NCI-H748 treated with DMSO at 0.1 percent for 48 hours (cell line): ENCODE data around the gene TGFA.
A peak's percentile ranks its signal among the peaks of the same experiment; 100 is the strongest.

ENCODE experiments used
- DNase-seq: peaks from one replicate; lab custom pipeline; 2025; lab: John Stamatoyannopoulos, UW

TGFA gene

GRCh38 chr2:70553584-70554337, at the start of gene TGFA:
Gene TGFA (minus strand): TSS chr2:70553826. CDS start chr2:70553767, 59 bp downstream.
- peak; percentile 32 for DNase-seq

DNA sequence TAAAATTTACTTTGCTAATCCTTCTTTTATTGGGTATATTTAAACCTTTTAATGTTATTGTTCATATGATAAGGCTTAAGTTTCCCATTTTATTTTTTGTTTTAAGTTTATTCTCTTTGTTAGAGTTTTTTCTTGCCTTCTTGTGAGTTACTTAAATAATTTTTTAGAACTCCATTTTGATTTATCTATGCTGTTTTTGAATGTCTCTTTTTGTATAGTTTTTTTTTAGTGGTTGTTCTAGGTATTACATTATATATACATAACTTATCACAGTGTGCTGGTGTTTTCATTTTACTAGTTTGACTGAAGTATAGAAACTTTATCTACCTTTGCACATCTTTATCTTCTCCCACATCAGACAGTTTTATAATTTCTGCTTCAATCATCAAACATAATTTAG, 49.4 kb upstream of the TGFA start:
- DNase-seq = no peak

DNA sequence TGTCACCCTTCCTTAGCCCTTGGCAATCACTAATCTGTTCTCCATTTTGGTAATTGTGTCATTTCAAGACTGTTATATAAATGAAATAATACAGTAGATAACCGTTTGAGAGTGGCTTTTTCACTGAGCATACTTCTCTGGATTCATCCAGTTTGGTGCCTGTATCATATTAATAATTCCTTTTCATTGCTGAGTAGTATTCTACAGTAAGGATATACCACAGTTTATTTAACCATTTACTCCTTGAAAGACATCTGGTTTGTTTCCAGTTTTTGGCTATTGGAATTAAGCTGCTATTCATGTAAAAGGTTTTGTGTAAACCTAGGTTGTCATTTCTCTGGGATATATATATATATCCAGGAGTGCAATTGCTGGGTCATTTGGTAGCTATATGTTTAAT, 44.6 kb upstream of the TGFA start:
- no peak for DNase-seq

DNA sequence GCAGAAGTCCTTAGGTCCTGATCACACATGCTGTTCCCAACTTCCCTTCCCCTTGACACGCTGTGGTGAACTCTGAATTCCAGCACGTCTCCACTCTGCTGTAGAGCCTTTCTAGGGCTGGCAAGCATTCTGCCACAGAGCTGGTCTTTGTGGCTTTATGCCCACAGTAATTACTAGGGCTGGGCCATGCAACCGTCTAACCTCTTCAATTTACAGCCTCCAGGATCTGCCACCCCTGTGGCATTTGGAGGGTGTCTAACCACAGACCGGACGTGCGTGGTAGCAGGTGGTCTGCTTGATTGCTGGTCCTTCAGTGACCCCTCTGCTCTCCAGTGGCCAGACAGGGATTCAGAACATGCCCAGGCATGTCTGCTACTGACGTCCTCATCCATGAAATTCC, 43.1 kb upstream of the TGFA start:
- DNase-seq = no peak

DNA sequence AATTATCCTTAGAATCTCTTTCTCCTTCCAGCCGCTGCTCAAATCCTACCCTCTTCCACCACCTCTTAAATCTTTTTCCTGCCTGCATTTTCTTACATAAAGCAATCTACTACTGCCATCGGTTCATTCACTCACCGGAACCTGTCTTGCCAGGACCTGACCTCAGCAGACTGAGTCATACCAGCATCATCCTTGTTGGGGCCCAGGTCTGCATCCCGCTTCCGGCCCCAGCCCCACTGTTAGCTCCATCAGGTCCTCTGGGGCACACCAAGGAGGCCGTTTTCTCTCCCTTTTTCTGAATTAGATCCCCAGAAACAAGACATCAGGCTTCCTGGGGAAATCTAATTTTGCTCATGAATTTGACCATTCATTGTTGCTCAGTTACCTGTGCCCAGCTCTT, 42.7 kb upstream of the TGFA start:
- DNase-seq = no peak

GRCh38 chr2:70583091-70583490, 29.5 kb upstream of the TGFA start:
- DNase-seq = no peak

- no peak for DNase-seq
Measured at GRCh38 chr2:70580352-70580751, 26.7 kb upstream of the TGFA start.

DNA sequence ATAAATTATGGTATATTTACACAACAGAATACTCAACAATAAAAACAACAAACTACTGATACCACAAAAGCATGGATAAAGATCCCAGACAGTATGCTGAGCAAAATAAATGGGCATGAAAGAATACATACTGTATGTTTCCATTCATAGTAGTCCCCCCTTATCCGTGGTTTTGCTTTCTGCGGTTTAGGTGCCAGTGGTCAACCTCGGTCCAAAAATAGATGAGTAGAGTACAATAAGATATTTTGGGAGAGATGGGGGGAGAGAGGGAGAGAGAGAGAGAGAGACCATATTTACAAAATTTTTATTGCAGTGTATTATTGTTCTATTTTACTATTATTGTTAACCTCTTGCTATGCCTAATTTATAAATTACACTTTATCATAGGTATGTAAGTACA, 21.0 kb upstream of the TGFA start:
- DNase-seq = no peak

GRCh38 chr2:70574109-70574508, 20.5 kb upstream of the TGFA start:
- no peak for DNase-seq

DNA sequence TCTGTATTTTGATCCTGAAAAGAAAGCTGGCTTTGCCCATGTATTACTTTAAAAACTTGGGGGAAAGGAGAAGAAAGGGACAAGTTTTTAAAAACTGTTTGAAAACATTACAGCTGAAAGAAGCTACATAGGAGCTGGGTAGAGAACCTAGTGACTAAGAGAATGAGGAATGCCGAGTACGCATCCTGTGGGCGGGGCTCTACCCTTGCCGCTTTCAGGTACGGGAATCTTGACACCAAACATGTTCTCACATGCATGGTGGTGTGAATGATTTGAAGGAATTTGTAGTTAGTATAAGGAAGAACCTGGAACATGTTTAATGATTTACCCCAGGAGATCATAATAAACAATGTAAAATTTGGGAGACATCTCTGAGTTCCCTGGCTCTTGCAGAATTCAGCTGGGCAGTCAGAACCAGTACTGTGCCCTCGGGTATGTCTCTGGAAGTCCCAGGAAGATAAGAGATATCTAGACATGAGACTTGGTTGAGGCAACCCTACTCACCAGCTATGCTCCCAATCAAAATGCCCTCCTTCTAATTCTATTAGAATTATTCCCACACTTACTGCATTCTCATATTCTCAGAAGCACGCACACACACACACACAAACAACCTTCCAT, 16.5 kb upstream of the TGFA start:
- DNase-seq = no peak

DNA sequence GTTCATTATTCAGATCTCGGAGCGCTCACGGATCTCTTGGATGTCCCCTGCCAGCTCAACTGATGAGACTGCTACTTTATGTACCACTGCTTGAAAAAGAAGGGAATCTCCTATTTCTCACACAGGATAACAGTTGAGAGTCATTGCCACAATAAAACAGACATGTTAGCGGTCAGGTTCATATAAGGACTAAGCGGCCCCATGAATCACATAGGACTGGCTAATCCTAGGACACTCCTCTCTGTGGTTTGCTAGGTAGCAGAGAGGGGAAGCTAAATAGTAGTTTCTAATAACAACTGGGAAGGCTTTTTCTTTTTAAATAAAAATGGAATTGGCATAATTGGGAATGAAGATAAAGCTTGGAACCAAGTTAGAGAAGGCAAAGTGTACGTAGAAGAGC, 15.9 kb upstream of the TGFA start:
- DNase-seq = no peak

GRCh38 chr2:70566906-70567305, 13.3 kb upstream of the TGFA start:
- no peak for DNase-seq

- no peak for DNase-seq
Measured at GRCh38 chr2:70566464-70566863, 12.8 kb upstream of the TGFA start.

DNA sequence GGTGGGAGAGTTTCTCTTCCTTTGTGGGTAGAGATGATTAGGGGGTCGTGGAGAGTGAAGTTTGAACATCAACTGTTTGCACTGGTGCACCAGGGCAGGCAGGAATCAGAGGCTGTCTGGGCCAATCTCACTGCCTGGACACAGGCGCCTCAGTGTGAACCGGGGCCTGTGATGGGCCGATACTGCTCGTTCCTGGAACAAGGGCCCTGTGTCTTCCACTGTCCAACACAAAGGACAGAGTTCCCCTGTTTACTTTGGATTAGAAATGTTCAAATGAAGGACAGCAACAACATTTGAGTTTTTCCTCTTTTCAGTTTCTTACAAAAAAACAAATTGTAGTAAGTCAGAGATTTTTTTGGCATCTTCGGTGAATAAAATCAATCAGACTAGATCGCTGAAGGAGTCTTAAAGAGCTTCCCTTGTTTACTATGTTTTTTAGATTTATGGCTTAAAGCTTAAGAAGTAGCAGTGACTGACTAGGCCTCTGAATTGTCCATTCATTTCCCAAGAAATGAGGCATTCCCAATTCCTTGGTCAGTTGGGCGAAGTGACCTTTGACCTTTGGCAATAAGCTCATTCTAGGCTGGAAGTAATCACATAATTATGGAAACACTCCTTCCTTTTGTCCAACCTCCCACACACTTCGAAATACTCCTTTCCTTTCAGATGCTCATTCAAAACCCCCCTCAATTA, 11.6 kb upstream of the TGFA start:
- DNase-seq = no peak

DNA sequence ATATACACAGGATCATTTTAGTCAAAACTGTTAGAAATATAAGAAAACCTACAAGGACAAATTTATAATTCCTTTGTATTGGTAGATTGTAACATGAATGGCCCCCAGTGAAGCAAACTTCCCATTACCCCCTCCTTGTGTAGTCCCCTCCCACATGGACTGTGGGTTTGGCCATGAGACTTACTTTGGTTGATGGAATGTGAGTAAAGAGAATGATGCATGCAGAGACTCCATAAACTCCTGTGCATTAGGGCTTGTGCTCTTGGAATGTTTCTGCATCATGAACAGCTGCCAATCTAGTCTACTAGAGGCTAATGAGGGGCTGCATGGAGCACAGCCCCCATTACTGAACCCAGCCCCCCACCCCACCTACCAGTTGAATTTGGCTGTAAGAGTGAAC, 8.3 kb upstream of the TGFA start:
- no peak for DNase-seq

DNA sequence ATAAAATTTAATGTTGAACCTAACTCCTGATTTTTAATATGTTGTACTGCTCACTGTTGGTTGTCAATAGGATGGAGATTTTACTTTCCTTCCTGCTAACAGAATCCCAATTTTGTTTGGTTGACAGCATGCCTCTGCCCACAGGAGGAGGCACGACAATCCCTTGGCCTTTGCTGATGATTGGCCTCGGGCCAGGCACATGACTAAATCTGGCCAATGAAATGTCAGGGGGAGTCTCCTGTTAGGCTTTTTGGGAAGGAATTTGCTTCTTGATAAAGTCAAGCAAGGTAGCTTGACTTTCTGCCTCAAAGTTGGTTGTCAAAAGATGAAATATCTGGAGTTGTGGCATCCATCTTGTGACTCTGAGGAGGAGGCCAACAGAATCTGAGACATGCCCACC, 6.8 kb upstream of the TGFA start:
- no peak for DNase-seq

DNA sequence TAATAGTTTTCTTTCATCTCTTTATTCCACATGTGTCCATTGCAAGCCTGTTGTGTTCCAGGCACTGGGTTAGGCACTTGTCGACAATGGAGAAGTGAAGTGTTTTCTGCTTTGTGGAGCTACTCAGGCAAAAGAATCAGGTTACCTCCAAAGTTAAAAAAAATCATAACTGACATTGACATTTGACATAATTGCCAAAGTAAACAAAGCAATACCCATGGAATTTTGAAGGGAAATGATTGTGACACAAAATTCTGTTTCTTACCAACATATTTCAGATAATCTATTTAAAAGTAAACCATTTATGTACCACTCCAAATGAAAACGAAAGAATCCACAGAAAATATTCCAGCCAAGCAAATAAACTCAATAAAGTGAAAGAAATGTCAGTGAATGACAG, 6.4 kb upstream of the TGFA start:
- DNase-seq = no peak

GRCh38 chr2:70558195-70558808, 4.7 kb upstream of the TGFA start:
- DNase-seq = no peak

DNA sequence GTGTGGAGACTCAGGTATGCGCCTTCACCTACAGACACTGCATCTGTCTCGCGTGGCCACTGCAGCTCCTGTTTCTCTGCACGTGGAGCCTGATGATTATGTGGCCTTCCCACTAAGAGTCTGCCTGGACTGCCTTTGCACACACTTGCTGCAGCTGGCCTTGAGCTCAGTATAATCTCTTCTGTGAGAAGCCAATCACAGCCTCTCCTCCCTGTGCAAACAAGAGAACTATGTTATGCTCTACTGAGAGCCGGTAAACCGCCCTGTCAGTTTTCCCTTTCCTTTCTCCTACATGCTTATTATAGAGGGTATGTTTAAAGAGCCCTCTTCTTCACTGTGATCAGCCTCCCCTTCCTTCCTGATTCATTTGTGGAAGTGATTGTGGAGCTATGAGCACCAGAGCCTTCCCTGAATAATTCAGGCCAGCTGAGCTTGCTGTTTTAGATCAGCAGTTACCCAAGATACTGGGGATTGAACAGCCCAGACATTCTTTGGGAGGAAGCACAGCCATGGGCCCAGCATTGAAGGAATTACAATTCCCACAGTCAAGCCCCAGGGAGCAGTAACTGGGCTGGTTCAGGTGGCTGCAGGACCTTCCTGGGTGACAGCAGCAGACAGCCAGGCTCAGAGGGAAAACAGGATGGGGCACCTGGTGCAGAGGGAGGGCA, 3.7 kb upstream of the TGFA start:
- no peak for DNase-seq

- DNase-seq = no peak
Measured at GRCh38 chr2:70556608-70557007, 3.0 kb upstream of the TGFA start.

DNA sequence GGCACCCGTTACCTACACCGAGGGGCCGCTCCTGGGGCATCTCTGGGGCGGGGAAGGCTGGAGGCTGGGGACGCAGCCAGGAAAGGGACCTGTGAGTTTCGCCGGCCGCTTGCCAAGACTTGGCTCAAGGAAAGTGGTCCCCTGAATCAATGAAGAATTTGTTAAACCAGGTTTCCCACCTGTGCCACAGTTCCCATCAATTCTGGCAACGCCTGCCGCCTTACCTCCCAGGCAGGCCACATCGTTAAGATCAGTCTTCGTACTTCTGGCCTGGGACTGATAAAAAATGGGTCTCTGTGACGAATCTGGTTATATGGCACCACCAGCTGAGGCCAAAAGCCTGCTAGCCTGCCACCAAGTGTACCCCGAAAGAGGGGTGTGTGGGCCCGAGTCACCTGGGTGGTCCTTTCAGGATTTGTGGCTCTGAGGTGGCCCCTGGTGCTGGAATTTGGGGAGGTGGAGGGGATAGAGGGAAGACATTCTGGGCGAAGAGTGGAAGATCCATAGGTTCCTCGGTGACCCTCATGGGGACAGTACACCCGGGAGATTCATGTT, 789 bp upstream of the TGFA start:
- DNase-seq = no peak

GRCh38 chr2:70553334-70553583, 367 bp downstream of the TGFA start:
- DNase-seq = peak; percentile 16
